ENCODE measurements around the gene TNFAIP6. TPM values are rescaled to one million over a fixed set of nuclear protein-coding genes. Genes with fewer than 3 reads are reported as not detected.

TNFAIP6 gene
- total and polyA plus RNA-seq, 2 of the 8 experiments (the other 6 are each of a cell fraction or from before 2014, with no cell fraction given) = 1.1 to 2.0 TPM

DNA sequence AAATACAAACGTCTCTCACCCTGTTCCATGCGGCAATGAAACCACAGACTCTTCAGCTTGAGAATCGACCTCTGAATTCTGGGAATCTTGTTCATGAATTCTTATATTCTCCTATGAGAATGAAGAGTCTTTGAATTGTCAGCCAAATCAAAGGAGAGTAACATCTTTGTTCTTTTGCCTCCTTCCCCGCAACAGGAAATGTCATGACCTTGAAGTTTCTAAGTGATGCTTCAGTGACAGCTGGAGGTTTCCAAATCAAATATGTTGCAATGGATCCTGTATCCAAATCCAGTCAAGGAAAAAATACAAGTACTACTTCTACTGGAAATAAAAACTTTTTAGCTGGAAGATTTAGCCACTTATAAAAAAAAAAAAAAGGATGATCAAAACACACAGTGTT lies 21.8 kb downstream of the TNFAIP6 start:
- Histone ChIP-seq H3K36me3 (ENCODE audit: control insufficient read depth in 2 of 4, insufficient read depth in 4 of 4, low read length in 3 of 4) (no peaks in the 10 kb centered on the region), H2BK20ac (ENCODE audit: low read length) (no peak overlapping the region), H3K9me3 (ENCODE audit: insufficient read depth in 2 of 2, low read depth in 1 of 2, low read length in 1 of 2) (no peaks in the 10 kb centered on the region), H4K5ac (ENCODE audit: insufficient read length, low read depth, low read length) (no peak overlapping the region), H3K79me2 (ENCODE audit: control insufficient read depth in 1 of 2, insufficient read depth in 2 of 2, low read length in 2 of 2) (no peaks in the 10 kb centered on the region), H3K79me1 (ENCODE audit: low read depth, low read length) (no peaks in the 10 kb centered on the region), H4K8ac (ENCODE audit: extremely low read depth, insufficient read depth, low read length) (no peak overlapping the region), H3K14ac (ENCODE audit: insufficient read length) (no peak overlapping the region), H3K9ac (replicated peaks in 1 of 4; ENCODE audit: extremely low read depth in 1 of 4, low read depth in 3 of 4, low read length in 3 of 4) (no peak overlapping the region), H3K56ac (replicated peaks; ENCODE audit: insufficient read length, low read depth, low read length) (no peak overlapping the region), H2AFZ (ENCODE audit: low read length) (no peak overlapping the region), H3K4me1 (replicated peaks in 1 of 4; ENCODE audit: control insufficient read depth in 3 of 4, insufficient read depth in 4 of 4, low read length in 3 of 4) (peaks cover 0 to 4% (median 0%) of the 10 kb centered on the region in 4 experiments; a peak in 1 of 7 replicates), H3K23ac (ENCODE audit: insufficient read length) (no peak overlapping the region), H3K27me3 (replicated peaks in 1 of 4; ENCODE audit: control insufficient read depth in 3 of 4, extremely low read depth in 1 of 4, insufficient read depth in 3 of 4, low read length in 3 of 4) (no peaks in the 10 kb centered on the region), H3K23me2 (ENCODE audit: low read depth, low read length) (no peaks in the 10 kb centered on the region), H2BK5ac (ENCODE audit: low read depth, low read length) (no peak overlapping the region), H3K4me2 (ENCODE audit: insufficient read depth in 1 of 2, low read depth in 2 of 2, low read length in 2 of 2) (no peak overlapping the region), H3K27ac (ENCODE audit: low read depth, low read length) (no peak overlapping the region), H4K20me1 (replicated peaks in 1 of 2; ENCODE audit: control insufficient read depth in 1 of 2, insufficient read depth in 2 of 2, low read length in 2 of 2) (no peaks in the 10 kb centered on the region), H4K91ac (replicated peaks; ENCODE audit: insufficient read length, low read length) (no peak overlapping the region), H2BK120ac (replicated peaks; ENCODE audit: low read depth, low read length) (no peak overlapping the region), H3K4me3 (ENCODE audit: extremely low read depth in 1 of 4, insufficient read depth in 2 of 4, low read depth in 3 of 4, low read length in 4 of 4) (no peak overlapping the region), H3K4ac (replicated peaks; ENCODE audit: insufficient read length, low read depth, low read length) (no peak overlapping the region), H2BK15ac (ENCODE audit: low read length) (no peak overlapping the region), H3K18ac (ENCODE audit: extremely low read depth, low read length) (no peak overlapping the region), H2AK5ac (ENCODE audit: low read depth, low read length) (no peak overlapping the region), H2BK12ac (ENCODE audit: low read depth, low read length) (no peak overlapping the region)
- FAIRE-seq (no peak), DNase-seq (ENCODE audit: low read depth in 1 of 2, low spot score in 2 of 2) (no peak)
- CTCF ChIA-PET (ENCODE audit: partially characterized antibody) = no interaction called here
- POLR2A ChIA-PET (ENCODE audit: partially characterized antibody) = interaction anchor here (1.2 kb wide), 1 partner anchor 42 kb away, joined by 3 read pairs; no protein-coding TSS in a partner anchor
- WGBS, 2 experiments (ENCODE audit: extremely low coverage in 1 of 2, insufficient coverage in 1 of 2, insufficient read length in 1 of 2, insufficient replicate concordance in 2 of 2, low coverage in 1 of 2, low lambda C conversion rate in 2 of 2, missing lambda C conversion rate in 1 of 2) = 89% methylated on average over 4 of the region's 4 CpGs; no CpG with 5 or more reads in 1 of the 2 experiments
- TF ChIP-seq, protein P1, sequence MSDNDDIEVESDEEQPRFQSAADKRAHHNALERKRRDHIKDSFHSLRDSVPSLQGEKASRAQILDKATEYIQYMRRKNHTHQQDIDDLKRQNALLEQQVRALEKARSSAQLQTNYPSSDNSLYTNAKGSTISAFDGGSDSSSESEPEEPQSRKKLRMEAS (IDR thresholded peaks at IDR 0.05) = no peak
- TF ChIP-seq MAFK (IDR thresholded peaks at IDR 0.05; ENCODE audit: low read depth, low read length) (no peak), SIX5 (IDR thresholded peaks at IDR 0.05; ENCODE audit: low read depth, low read length) (no peak), ASH2L (IDR thresholded peaks at IDR 0.05; ENCODE audit: low read length) (no peak), GTF2F1 (IDR thresholded peaks at IDR 0.05; ENCODE audit: borderline replicate concordance, low read depth, low read length) (no peak), KDM5A (IDR thresholded peaks at IDR 0.05; ENCODE audit: low read length) (no peak), JUN (IDR thresholded peaks at IDR 0.05; ENCODE audit: low read depth, low read length) (no peak), HDAC2 (IDR thresholded peaks at IDR 0.05; ENCODE audit: borderline replicate concordance in 1 of 2, low read depth in 2 of 2, low read length in 2 of 2) (no peak), CBX5 (IDR thresholded peaks at IDR 0.05; ENCODE audit: low read depth, low read length) (no peak), CTBP2 (IDR thresholded peaks at IDR 0.05; ENCODE audit: borderline replicate concordance, insufficient read depth, insufficient read length, low read length) (no peak), TEAD4 (IDR thresholded peaks at IDR 0.05; ENCODE audit: low read depth, low read length) (no peak), JUND (IDR thresholded peaks at IDR 0.05; ENCODE audit: low read length) (no peak), CHD1 (IDR thresholded peaks at IDR 0.05; ENCODE audit: low read depth, low read length) (no peak)
- TF ChIP-seq, protein P2, sequence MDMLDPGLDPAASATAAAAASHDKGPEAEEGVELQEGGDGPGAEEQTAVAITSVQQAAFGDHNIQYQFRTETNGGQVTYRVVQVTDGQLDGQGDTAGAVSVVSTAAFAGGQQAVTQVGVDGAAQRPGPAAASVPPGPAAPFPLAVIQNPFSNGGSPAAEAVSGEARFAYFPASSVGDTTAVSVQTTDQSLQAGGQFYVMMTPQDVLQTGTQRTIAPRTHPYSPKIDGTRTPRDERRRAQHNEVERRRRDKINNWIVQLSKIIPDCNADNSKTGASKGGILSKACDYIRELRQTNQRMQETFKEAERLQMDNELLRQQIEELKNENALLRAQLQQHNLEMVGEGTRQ (IDR thresholded peaks at IDR 0.05; ENCODE audit: low read length) = no peak

All from H1 (cell line).